Epithelial cell of proximal tubule (primary cell): ENCODE measurements around the gene KLK5. TPM values are rescaled to one million over a fixed set of nuclear protein-coding genes. Genes with fewer than 3 reads are reported as not detected.

Experiments used
- DNase-seq: peaks from one replicate; pipeline ENCODE4 v3.0.0-alpha.2; 2011; ENCODE audit warnings: low read depth
- H3K4me3 ChIP-seq: 2 replicates; pipeline ENCODE4 v1.5.1; 2011; ENCODE audit warnings: low read depth, mild to moderate bottlenecking, low read length
- total RNA-seq: library from RNA; depleted of rRNA; stranded (reverse); fragments of >200 nt; gene quantifications from 2 replicates; pipeline ENCODE4 v1.2.3, GENCODE V29; 2015
- TF ChIP-seq, protein P1 (sequence below): conservative IDR thresholded peaks from 2 replicates; pipeline ENCODE4 v1.5.1; 2012; ENCODE audit warnings: low read depth, mild to moderate bottlenecking, low read length

KLK5 gene
- total RNA-seq, 1 donor from 2014 or later: 8.1 TPM

DNA sequence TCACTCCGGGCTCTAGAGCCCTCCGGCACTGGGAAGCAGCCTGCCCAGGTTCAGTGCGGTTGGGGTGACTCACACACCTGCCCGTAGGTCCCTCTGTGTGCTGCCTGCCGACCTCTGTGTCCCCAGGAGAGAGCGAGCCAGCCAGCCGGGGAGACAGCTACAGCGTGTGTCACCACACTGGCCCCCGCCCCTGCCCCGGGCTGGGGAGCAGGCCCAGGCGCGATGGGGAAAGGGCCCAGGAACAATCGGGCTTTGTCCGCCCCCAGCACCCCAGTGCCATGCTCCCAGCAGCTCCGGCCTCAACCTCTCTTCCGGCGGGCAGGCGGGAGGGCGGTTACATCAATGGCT is 16.5 kb upstream of the KLK5 start, which contains the start of gene KLK6:
Gene KLK6, minus strand, starts transcription at position 179 of the 348 bp plus-strand sequence. CDS start 1,487 bp downstream, outside the sequence.
- no peak for DNase-seq
- H3K4me3 ChIP-seq: no peak within 1 kb of the TSS

DNA sequence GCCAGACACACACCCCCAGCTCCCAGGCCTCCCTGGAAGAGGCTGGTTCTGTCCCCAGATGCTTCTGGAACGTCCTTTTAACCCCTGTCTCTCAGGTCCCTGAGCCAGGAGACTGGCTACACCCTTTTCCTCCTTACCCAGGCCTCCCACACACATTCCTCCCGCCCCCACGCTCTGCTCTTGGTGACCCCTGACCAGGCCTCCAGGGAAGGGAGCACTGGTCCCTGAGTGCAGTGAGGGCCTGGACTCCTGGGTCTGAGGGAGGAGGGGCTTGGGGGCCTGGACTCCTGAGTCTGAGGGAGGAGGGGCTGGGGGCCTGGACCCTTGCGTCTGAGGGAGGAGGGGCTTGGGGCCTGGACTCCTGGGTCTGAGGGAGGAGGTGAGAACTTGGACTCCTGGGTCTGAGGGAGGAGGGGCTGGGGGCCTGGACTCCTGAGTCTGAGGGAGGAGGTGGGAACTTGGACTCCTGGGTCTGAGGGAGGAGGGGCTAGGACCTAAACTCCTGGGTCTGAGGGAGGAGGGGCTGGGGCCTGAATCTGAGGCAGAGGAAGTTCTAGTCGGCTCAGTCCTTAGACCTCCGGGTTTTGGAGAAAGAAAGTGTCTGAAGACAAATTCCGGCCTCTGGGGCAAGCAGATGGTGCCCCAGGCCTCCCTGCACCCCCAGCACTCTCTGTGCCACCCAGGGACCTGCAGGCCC is 16.0 kb upstream of the KLK5 start:
- TF ChIP-seq, protein P1, sequence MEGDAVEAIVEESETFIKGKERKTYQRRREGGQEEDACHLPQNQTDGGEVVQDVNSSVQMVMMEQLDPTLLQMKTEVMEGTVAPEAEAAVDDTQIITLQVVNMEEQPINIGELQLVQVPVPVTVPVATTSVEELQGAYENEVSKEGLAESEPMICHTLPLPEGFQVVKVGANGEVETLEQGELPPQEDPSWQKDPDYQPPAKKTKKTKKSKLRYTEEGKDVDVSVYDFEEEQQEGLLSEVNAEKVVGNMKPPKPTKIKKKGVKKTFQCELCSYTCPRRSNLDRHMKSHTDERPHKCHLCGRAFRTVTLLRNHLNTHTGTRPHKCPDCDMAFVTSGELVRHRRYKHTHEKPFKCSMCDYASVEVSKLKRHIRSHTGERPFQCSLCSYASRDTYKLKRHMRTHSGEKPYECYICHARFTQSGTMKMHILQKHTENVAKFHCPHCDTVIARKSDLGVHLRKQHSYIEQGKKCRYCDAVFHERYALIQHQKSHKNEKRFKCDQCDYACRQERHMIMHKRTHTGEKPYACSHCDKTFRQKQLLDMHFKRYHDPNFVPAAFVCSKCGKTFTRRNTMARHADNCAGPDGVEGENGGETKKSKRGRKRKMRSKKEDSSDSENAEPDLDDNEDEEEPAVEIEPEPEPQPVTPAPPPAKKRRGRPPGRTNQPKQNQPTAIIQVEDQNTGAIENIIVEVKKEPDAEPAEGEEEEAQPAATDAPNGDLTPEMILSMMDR: no peak
- DNase-seq: no peak
- no peak overlapping the region for H3K4me3 ChIP-seq

More for the DNA sequence above, 16.5 kb upstream of the KLK5 start, which contains the start of gene KLK6:
- TF ChIP-seq, protein P1: no peak

DNA sequence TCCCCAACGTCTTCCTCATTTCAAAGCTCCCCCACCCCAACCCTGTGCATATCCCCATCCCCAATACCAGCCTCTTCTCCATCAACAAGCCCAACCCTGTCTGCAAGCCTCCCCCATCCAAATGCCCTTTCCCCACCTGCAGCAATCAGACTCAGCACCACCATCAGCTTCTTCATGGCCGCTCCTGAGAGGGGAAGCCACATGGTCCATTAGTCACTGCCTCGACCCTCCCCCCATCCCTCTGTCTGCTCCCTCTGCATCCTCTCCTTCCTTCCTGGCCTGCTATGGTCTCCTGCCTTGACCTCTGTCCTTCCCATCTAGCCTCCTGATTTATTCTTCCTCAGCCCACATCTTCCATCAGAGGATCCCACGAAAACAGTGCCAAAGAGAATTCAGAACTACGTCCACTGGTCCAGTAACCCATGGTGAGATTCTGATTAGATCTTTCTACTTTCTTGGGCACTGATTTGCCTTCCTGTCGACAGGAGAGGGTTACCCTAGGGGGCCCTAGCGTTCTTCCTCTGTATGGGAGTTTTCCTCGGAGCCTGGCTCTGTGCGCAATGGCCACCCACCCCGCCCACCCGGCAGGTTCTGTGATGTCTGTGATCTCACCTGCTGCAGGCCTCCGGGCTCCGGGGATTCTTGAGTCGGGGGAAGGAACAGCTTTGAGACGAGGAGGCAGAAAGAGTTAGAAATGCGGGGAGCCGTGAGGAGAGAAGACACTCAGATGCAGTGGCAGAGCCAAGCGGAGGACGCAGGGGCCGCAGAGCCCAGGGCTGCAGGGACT is 15.3 kb upstream of the KLK5 start:
- DNase-seq: no peak
- TF ChIP-seq, protein P1: no peak
- H3K4me3 ChIP-seq: no peak overlapping the region

DNA sequence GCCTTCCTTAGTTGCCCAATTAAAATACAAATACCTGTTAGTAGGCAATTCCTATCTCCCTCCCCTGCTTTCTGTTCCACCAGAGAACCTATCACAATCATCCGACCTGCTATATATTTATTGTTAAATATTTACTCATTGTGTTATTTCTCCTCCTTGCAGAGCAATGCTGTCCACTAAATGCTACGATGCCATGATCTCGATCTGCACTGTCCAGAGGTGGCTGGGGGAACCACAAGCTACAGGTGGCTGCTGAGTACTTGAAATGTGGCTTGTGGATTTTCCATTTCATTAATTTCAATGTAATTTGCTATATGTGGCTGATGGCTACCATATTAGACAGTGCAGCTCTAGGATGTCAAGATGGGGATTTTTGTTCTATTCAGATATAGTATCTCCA is 11.4 kb upstream of the KLK5 start:
- no peak overlapping the region for H3K4me3 ChIP-seq
- no peak for DNase-seq
- TF ChIP-seq, protein P1: no peak

DNA sequence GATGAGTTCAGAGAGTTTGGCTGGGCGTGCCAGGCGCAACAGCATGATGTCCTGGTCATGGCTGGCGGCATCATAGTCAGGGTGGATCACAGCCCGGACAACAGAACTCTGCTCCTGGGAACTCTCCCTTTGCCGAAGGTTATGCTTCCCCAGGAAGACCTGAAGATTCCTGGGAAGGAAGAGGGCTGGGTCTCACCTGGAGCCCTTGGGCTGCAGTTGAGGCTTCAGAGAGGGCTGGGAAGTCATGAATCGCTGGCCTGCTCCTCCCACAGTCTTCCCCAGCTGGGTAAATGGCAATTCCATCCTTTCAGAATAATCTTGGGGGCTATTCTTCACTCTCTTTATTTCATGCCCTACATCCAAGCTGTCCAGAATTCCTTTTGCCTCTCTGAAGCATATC is 10.5 kb upstream of the KLK5 start:
- no peak overlapping the region for H3K4me3 ChIP-seq
- DNase-seq: no peak
- TF ChIP-seq, protein P1: no peak

DNA sequence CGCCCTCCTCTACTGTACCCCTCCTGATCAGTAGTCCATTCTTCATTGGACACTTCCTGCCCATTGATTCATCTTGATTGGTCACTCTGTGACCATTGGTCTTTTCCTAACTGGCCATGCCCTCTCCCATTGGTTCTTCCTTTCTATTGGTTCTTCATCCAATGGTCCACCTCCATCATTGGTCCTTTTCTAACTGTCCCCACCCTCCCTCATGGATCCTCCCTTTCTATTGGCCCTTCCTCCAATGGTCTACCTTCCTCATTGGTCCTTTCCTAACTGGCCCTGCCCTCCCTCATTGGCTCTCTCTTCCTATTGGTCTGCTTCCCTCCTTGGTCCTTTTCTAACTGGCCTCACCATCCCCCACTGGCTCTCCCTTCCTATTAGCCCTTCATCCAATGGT is 9.4 kb upstream of the KLK5 start:
- no peak overlapping the region for H3K4me3 ChIP-seq
- DNase-seq: no peak
- TF ChIP-seq, protein P1: no peak
